ENCODE data around the gene DCC.

- TF ChIP-seq ZNF384 (IDR thresholded peaks at IDR 0.05): no peak
- no peak for TF ChIP-seq ELF4 (IDR thresholded peaks at IDR 0.05)
- no peak for TF ChIP-seq FOXA1 (IDR thresholded peaks at IDR 0.05)
- TF ChIP-seq SP1 (IDR thresholded peaks at IDR 0.05): no peak
- TF ChIP-seq SUZ12 (IDR thresholded peaks at IDR 0.05): no peak
- no peak for TF ChIP-seq FOXM1 (IDR thresholded peaks at IDR 0.05; ENCODE audit: borderline replicate concordance)
- TF ChIP-seq L3MBTL2 (conservative IDR thresholded peaks at IDR 0.05): no peak
Measured at GRCh38 chr18:52403291-52404021, 63.5 kb downstream of the DCC start.

Measured in HEK293T (cell line).